ENCODE measurements around the gene GABPA.
"Not testable (repeated sequence)": the region's sequence is repeated elsewhere in the genome, so short reads cannot be mapped to it uniquely, and the experiment has no call there.

GABPA gene

GRCh38 chr21:25701529-25701928, 33.2 kb upstream of the GABPA start:
- no peak for TF ChIP-seq CTCF (IDR thresholded peaks at IDR 0.05; ENCODE audit: insufficient read depth, low read depth, low read length, missing control alignments)
- no peak overlapping the region for H3K4me3 ChIP-seq (ENCODE audit: low read depth, low read length)
- no peak for DNase-seq (ENCODE audit: low read depth)

- DNase-seq (ENCODE audit: low read depth): peak; percentile 60
- H3K4me3 ChIP-seq (ENCODE audit: low read depth, low read length): no peak overlapping the region
- TF ChIP-seq CTCF (IDR thresholded peaks at IDR 0.05; ENCODE audit: insufficient read depth, low read depth, low read length, missing control alignments): peak; percentile 71
Observed at GRCh38 chr21:25708467-25709065, 26.2 kb upstream of the GABPA start.

- H3K4me3 ChIP-seq (ENCODE audit: low read depth, low read length): no peak overlapping the region
- TF ChIP-seq CTCF (IDR thresholded peaks at IDR 0.05; ENCODE audit: insufficient read depth, low read depth, low read length, missing control alignments): no peak
- no peak for DNase-seq (ENCODE audit: low read depth)
Observed at GRCh38 chr21:25709684-25710265, 25.0 kb upstream of the GABPA start.

GRCh38 chr21:25710550-25710949, 24.2 kb upstream of the GABPA start:
- no peak for TF ChIP-seq CTCF (IDR thresholded peaks at IDR 0.05; ENCODE audit: insufficient read depth, low read depth, low read length, missing control alignments)
- no peak for DNase-seq (ENCODE audit: low read depth)
- no peak overlapping the region for H3K4me3 ChIP-seq (ENCODE audit: low read depth, low read length)

- not testable (repeated sequence) for DNase-seq (ENCODE audit: low read depth); H3K4me3 ChIP-seq (ENCODE audit: low read depth, low read length)
Observed at GRCh38 chr21:25714066-25714465, 20.7 kb upstream of the GABPA start.

- TF ChIP-seq CTCF (IDR thresholded peaks at IDR 0.05; ENCODE audit: insufficient read depth, low read depth, low read length, missing control alignments): no peak
- no peak for DNase-seq (ENCODE audit: low read depth)
- H3K4me3 ChIP-seq (ENCODE audit: low read depth, low read length): no peak overlapping the region
Observed at GRCh38 chr21:25717491-25718147, 17.2 kb upstream of the GABPA start.

GRCh38 chr21:25721987-25722386, 12.8 kb upstream of the GABPA start:
- no peak for TF ChIP-seq CTCF (IDR thresholded peaks at IDR 0.05; ENCODE audit: insufficient read depth, low read depth, low read length, missing control alignments)
- no peak for DNase-seq (ENCODE audit: low read depth)
- no peak overlapping the region for H3K4me3 ChIP-seq (ENCODE audit: low read depth, low read length)
